ENCODE measurements around the gene ROBO1.

Gene ROBO1

GRCh38 chr3:78999139-78999538 is 768.7 kb downstream of the ROBO1 start:
- no peak for DNase-seq

- no peak for DNase-seq
Observed at GRCh38 chr3:78995087-78995486, 772.7 kb downstream of the ROBO1 start.

GRCh38 chr3:78994174-78995027 is 773.4 kb downstream of the ROBO1 start:
- no peak for DNase-seq

- no peak for DNase-seq
Observed at GRCh38 chr3:78993375-78993774, 774.4 kb downstream of the ROBO1 start.

GRCh38 chr3:78992830-78993229 is 775.0 kb downstream of the ROBO1 start:
- DNase-seq: no peak

GRCh38 chr3:78992400-78992799 is 775.4 kb downstream of the ROBO1 start:
- no peak for DNase-seq

GRCh38 chr3:78991656-78992055 is 776.1 kb downstream of the ROBO1 start:
- no peak for DNase-seq

- no peak for DNase-seq
Observed at GRCh38 chr3:78990156-78990555, 777.6 kb downstream of the ROBO1 start.

GRCh38 chr3:78988324-78988723 is 779.5 kb downstream of the ROBO1 start:
- no peak for DNase-seq

- no peak for DNase-seq
Observed at GRCh38 chr3:78986416-78987101, 781.2 kb downstream of the ROBO1 start.

- no peak for DNase-seq
Observed at GRCh38 chr3:78985981-78986380, 781.8 kb downstream of the ROBO1 start.

- DNase-seq: peak; percentile 59
Observed at GRCh38 chr3:78979028-78979427, 788.8 kb downstream of the ROBO1 start.

GRCh38 chr3:78978037-78978436 is 789.8 kb downstream of the ROBO1 start:
- DNase-seq: peak; percentile 42

- DNase-seq: no peak
Observed at GRCh38 chr3:78977073-78977472, 790.7 kb downstream of the ROBO1 start.

GRCh38 chr3:78976200-78976599 is 791.6 kb downstream of the ROBO1 start:
- DNase-seq: no peak

GRCh38 chr3:78974181-78974790 is 793.5 kb downstream of the ROBO1 start:
- DNase-seq: peak; percentile 62

GRCh38 chr3:78972617-78973301 is 795.0 kb downstream of the ROBO1 start:
- DNase-seq: no peak

GRCh38 chr3:78970656-78971055 is 797.1 kb downstream of the ROBO1 start:
- DNase-seq: no peak

- no peak for DNase-seq
Observed at GRCh38 chr3:78969483-78969882, 798.3 kb downstream of the ROBO1 start.

- DNase-seq: no peak
Observed at GRCh38 chr3:78967061-78967460, 800.7 kb downstream of the ROBO1 start.

GRCh38 chr3:78963771-78964170 is 804.0 kb downstream of the ROBO1 start:
- DNase-seq: no peak

GRCh38 chr3:78957456-78957855 is 810.3 kb downstream of the ROBO1 start:
- no peak for DNase-seq

GRCh38 chr3:78951342-78951945 is 816.4 kb downstream of the ROBO1 start:
- DNase-seq: no peak
